ENCODE measurements around the gene FAM120A.

DNA sequence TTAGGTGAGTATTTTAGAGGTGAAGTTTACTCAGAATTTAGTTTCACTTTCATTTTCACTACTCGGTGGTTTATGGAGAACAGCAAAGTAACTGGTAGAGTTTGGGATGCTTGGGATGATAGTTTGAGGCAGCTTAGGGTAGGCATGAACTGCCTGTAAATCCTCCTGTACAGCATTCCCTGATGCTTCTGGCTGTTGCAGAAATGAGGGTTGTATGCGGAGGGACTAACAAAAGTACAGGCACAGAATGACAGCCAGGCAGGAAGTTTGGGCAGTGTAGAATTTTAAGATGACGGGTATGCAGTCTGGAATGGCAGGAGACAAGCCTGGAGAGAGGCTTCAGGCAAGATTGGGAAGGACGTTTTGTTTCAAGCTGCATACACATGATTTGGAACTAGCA lies 49.9 kb downstream of the FAM120A start:
- no peak for TF ChIP-seq EP300 (IDR thresholded peaks at IDR 0.05; ENCODE audit: low read depth in 2 of 2, low read length in 2 of 2)
- TF ChIP-seq EP300 (CRISPR knock-in tag; IDR thresholded peaks at IDR 0.05; ENCODE audit: borderline replicate concordance): no peak
- no peak for TF ChIP-seq TCF7L2 (IDR thresholded peaks at IDR 0.05; ENCODE audit: low read depth, low read length)
- TF ChIP-seq CREM (IDR thresholded peaks at IDR 0.05): no peak
- TF ChIP-seq CREM (CRISPR knock-in tag; IDR thresholded peaks at IDR 0.05): no peak

Measured in HepG2 (cell line).